MM.1S (cell line): ENCODE results near the gene TRMT1.

Source experiments
- DNase-seq: peaks from one replicate; pipeline ENCODE4 v3.0.0-alpha.2; 2015
- H2AFZ ChIP-seq: fragments of 300-600 bp; sonication (generic); 2 replicates; pipeline ENCODE4 v1.6.0; 2016; ENCODE audit warnings: antibody characterized with exemption, low read length
- H3F3A ChIP-seq: fragments of 300-600 bp; sonication (generic); 2 replicates; pipeline ENCODE4 v1.6.1; 2016; ENCODE audit warnings: mild to moderate bottlenecking, antibody characterized with exemption, low read length, moderate library complexity, mixed read lengths; ENCODE audit not compliant: insufficient read depth
- H3K27ac ChIP-seq: fragments of 300-600 bp; sonication (generic); 2 replicates; pipeline ENCODE4 v1.5.1; 2016; ENCODE audit warnings: mild to moderate bottlenecking, low read length
- H3K27me3 ChIP-seq: fragments of 300-600 bp; sonication (generic); replicated peaks from 2 replicates; pipeline ENCODE4 v1.6.0; 2016; ENCODE audit warnings: low read length; ENCODE audit not compliant: insufficient read depth
- H3K36me3 ChIP-seq: fragments of 300-600 bp; sonication (generic); replicated peaks from 2 replicates; pipeline ENCODE4 v1.6.1; 2016; ENCODE audit warnings: mild to moderate bottlenecking, low read length, mixed read lengths; ENCODE audit not compliant: insufficient read depth
- H3K4me1 ChIP-seq: fragments of 300-600 bp; sonication (generic); 2 replicates; pipeline ENCODE4 v1.6.1; 2016; ENCODE audit warnings: low read length, mixed read lengths
- H3K4me2 ChIP-seq: fragments of 300-600 bp; sonication (generic); 2 replicates; pipeline ENCODE4 v1.6.0; 2016; ENCODE audit warnings: low read depth, low read length
- H3K4me3 ChIP-seq: fragments of 300-600 bp; sonication (generic); 2 replicates; pipeline ENCODE4 v1.5.1; 2016; ENCODE audit warnings: low read length, mixed read lengths
- H3K79me2 ChIP-seq: fragments of 300-600 bp; sonication (generic); 2 replicates; pipeline ENCODE4 v1.6.1; 2016; ENCODE audit warnings: mixed run types, low read length, mixed read lengths
- H3K9ac ChIP-seq: fragments of 300-600 bp; sonication (generic); 2 replicates; pipeline ENCODE4 v1.6.1; 2016; ENCODE audit warnings: low read length, mixed read lengths
- H3K9me2 ChIP-seq: fragments of 300-600 bp; sonication (generic); replicated peaks from 2 replicates; pipeline ENCODE4 v1.6.1; 2016; ENCODE audit warnings: mild to moderate bottlenecking, low read length, mixed read lengths; ENCODE audit not compliant: insufficient read depth
- H3K9me3 ChIP-seq: fragments of 300-600 bp; sonication (generic); replicated peaks from 2 replicates; pipeline ENCODE4 v1.6.1; 2016; ENCODE audit warnings: mild to moderate bottlenecking, low read length, mixed read lengths; ENCODE audit not compliant: insufficient read depth
- H4K20me1 ChIP-seq: fragments of 300-600 bp; sonication (generic); 2 replicates; pipeline ENCODE4 v1.6.1; 2016; ENCODE audit warnings: mild to moderate bottlenecking, low read length, moderate library complexity, mixed read lengths; ENCODE audit not compliant: insufficient read depth
- EZH2 ChIP-seq: fragments of 300-600 bp; sonication (generic); optimal IDR thresholded peaks from 2 replicates; pipeline ENCODE3; 2017; ENCODE audit warnings: low read depth, mild to moderate bottlenecking, antibody characterized with exemption, low read length, mixed read lengths
- EZH2phosphoT487 ChIP-seq: fragments of 300-600 bp; sonication (generic); IDR thresholded peaks from 2 replicates; pipeline ENCODE4 v1.6.1; 2018; ENCODE audit warnings: antibody characterized with exemption, low read length
- TF ChIP-seq, protein P1 (sequence below): fragments of 300-600 bp; sonication (generic); IDR thresholded peaks from 2 replicates; pipeline ENCODE4 v1.5.1; 2016; ENCODE audit warnings: antibody characterized with exemption, low read length, mixed read lengths

The TRMT1 gene

DNA sequence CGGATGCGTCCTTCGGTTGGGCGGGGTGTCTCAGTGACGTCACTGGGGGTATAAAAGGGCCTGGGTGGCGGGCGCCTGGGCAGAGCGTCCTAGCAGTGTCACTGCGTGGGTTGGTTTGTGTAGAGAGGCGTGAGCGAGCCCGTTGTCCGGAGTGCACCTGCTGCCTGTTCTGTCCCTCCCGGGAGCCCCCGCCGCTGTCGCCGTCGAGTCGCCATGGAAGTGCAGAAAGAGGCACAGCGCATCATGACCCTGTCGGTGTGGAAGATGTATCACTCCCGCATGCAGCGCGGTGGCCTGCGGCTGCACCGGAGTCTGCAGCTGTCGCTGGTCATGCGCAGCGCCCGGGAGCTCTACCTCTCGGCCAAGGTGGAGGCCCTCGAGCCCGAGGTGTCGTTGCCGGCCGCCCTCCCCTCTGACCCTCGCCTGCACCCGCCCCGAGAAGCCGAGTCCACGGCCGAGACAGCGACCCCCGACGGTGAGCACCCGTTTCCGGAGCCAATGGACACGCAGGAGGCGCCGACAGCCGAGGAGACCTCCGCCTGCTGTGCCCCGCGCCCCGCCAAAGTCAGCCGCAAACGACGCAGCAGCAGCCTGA, 36.5 kb upstream of the TRMT1 start:
- Histone ChIP-seq H3K36me3 (no peaks in the 10 kb centered on the region), H3K27me3 (peaks cover 49% of the 10 kb centered on the region), H3K9ac (peak overlapping the region; percentile 65; the same call in 1 of the 2 replicates), H4K20me1 (no peaks in the 10 kb centered on the region), H3K9me3 (no peaks in the 10 kb centered on the region), H3K4me2 (peak overlapping the region; percentile 91), H3K9me2 (no peaks in the 10 kb centered on the region), H3F3A (peaks cover 8% of the 10 kb centered on the region; the same call in 1 of the 2 replicates), H3K27ac (no peak overlapping the region), H3K79me2 (peaks cover 3% of the 10 kb centered on the region; the same call in 1 of the 2 replicates), H3K4me1 (peaks cover 32% of the 10 kb centered on the region), H2AFZ (no peak overlapping the region; the same call in 1 of the 2 replicates), H3K4me3 (peak overlapping the region; percentile 69)
- DNase-seq: peak; percentile 74
- TF ChIP-seq, protein P1, sequence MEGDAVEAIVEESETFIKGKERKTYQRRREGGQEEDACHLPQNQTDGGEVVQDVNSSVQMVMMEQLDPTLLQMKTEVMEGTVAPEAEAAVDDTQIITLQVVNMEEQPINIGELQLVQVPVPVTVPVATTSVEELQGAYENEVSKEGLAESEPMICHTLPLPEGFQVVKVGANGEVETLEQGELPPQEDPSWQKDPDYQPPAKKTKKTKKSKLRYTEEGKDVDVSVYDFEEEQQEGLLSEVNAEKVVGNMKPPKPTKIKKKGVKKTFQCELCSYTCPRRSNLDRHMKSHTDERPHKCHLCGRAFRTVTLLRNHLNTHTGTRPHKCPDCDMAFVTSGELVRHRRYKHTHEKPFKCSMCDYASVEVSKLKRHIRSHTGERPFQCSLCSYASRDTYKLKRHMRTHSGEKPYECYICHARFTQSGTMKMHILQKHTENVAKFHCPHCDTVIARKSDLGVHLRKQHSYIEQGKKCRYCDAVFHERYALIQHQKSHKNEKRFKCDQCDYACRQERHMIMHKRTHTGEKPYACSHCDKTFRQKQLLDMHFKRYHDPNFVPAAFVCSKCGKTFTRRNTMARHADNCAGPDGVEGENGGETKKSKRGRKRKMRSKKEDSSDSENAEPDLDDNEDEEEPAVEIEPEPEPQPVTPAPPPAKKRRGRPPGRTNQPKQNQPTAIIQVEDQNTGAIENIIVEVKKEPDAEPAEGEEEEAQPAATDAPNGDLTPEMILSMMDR: no peak
- TF ChIP-seq EZH2 (no peak), EZH2phosphoT487 (no peak)

DNA sequence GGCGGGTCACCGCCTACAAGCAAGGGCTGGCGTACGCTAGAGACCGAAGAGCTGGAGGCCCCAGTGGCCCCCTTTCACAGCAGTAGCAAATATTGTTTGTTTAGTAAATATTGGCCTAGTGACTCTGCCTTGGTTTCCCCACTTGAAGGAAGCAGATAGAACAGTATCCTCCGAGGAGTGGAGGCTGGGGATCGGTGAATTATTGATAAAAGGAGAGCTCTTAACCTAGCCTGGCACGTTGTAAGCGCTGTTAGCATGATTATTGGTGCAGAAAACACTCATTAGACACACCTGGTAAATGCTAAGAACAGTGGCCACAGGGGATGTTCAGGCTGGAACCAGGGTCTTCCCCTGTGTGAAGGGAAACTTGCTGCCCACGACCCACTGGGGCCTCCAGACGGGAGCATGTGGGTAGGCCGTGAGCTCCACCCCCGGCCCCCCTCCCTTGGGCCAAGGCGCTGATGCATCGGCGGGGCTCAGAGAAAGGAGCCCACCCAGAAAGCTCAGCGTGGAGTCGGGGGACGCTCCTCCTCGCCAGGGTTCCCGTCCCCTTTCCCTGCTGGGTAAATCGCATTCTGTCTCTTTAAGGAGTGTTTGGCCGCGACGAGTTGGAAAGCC, 35.9 kb upstream of the TRMT1 start:
- Histone ChIP-seq H3K9me3 (no peaks in the 10 kb centered on the region), H4K20me1 (no peaks in the 10 kb centered on the region), H3K36me3 (no peaks in the 10 kb centered on the region), H3K79me2 (peaks cover 3% of the 10 kb centered on the region; the same call in 1 of the 2 replicates), H3K9ac (peak overlapping the region; percentile 65), H3K9me2 (no peaks in the 10 kb centered on the region), H3K4me2 (peak overlapping the region; percentile 91), H3K27ac (peak overlapping the region; percentile 45; the same call in 1 of the 2 replicates), H3K27me3 (peaks cover 43% of the 10 kb centered on the region), H3F3A (peaks cover 8% of the 10 kb centered on the region; the same call in 1 of the 2 replicates), H3K4me1 (peaks cover 32% of the 10 kb centered on the region), H2AFZ (peak overlapping the region; percentile 70), H3K4me3 (peak overlapping the region; percentile 69)
- no peak for DNase-seq
- TF ChIP-seq EZH2phosphoT487: no peak
- TF ChIP-seq, protein P1: no peak
- no peak for TF ChIP-seq EZH2

DNA sequence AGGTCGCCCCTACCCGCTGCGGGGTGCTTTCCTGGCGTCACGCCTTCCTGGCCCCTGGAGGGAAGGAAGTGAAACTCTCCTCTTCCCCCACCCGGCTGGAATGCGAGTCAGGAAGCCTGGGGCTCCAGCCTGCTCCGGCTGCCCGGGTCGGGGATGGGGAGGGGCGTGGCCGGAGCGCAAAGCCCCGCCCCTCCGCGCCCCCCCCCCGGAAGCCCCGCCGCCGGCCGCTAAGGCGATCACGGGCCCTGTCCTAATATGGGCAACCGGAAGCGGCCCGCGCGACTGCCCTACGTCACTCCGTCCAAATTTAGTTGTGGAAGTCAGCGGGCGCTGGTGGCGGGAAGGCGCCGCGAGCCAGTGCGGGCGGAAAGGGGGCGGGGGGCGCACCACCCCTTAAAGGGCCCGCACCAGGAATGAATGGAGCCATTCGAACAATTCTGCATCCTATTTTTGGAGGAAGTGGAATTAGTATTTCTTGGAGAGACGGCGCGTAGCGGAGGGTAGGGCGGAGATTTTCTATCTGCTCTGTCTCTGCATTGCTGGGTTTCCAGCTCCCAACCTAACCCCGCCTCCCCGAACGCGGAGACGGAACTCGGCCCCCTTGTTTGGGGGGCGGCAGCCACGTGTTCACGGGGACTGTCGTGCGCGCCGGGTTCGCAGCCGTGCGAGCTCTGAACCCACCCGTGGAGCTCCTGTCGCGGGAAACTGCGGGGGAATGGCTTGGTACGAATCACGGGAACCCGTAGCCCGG, 35.2 kb upstream of the TRMT1 start:
- Histone ChIP-seq H4K20me1 (no peaks in the 10 kb centered on the region), H3K27ac (peak overlapping the region; percentile 45; the same call in 1 of the 2 replicates), H3K9ac (peak overlapping the region; percentile 84), H3K79me2 (peaks cover 3% of the 10 kb centered on the region; the same call in 1 of the 2 replicates), H3K9me3 (no peaks in the 10 kb centered on the region), H3F3A (peaks cover 8% of the 10 kb centered on the region; the same call in 1 of the 2 replicates), H3K4me2 (peak overlapping the region; percentile 97), H3K36me3 (no peaks in the 10 kb centered on the region), H2AFZ (peak overlapping the region; percentile 89), H3K9me2 (no peaks in the 10 kb centered on the region), H3K27me3 (peaks cover 36% of the 10 kb centered on the region), H3K4me3 (peak overlapping the region; percentile 91), H3K4me1 (peaks cover 32% of the 10 kb centered on the region)
- TF ChIP-seq EZH2phosphoT487 (no peak), EZH2 (no peak)
- TF ChIP-seq, protein P1: no peak
- DNase-seq: peak; percentile 96
